GM19372 (cell line): ENCODE results near the gene SRP19.

Source experiments
- ATAC-seq: cut with Tn5 transposase; IDR thresholded peaks from one replicate; pipeline ENCODE4 v1.9.1; 2021; ENCODE audit warnings: mild to moderate bottlenecking, low read depth, moderate library complexity; ENCODE audit not compliant: unreplicated experiment

SRP19 gene

DNA sequence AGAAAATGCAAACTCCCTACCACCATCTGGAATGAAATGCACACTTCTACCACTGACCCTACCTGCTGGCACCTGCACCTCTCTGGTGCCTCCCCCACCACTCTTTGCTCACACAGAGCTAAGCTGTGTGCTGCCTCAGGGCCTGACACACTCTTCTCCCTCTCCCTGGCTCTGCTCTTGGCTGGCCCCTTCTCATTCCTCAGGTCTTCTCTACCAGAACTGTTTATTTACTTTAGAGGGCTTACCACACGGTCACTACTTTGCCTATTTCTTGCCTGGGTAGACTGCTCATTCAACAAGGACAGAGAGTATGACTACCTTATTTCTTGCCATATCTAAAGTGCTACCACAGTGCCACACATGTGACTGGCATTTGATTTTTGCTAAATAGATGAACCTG is 57.6 kb downstream of the SRP19 start:
- no peak for ATAC-seq
